NT2/D1 (cell line): ENCODE measurements around the gene ARHGEF4.

Source experiments
- DNase-seq: peaks from one replicate; pipeline ENCODE4 v3.0.0-alpha.2; 2011; ENCODE audit warnings: low read depth, low spot score
- H3K27me3 ChIP-seq: 2 replicates; pipeline ENCODE4 v1.6.0; 2011; ENCODE audit warnings: mild to moderate bottlenecking; ENCODE audit not compliant: insufficient read length, insufficient read depth
- H3K36me3 ChIP-seq: 2 replicates; pipeline ENCODE4 v1.6.1; 2011; ENCODE audit warnings: mild to moderate bottlenecking, low read length, mixed read lengths; ENCODE audit not compliant: insufficient read depth, insufficient read length
- H3K4me1 ChIP-seq: 2 replicates; pipeline ENCODE4 v1.5.1; 2011; ENCODE audit not compliant: insufficient read depth, insufficient read length
- H3K4me3 ChIP-seq: 2 replicates; pipeline ENCODE4 v1.5.1; 2011; ENCODE audit warnings: low read depth; ENCODE audit not compliant: insufficient read length
- H3K9ac ChIP-seq: 2 replicates; pipeline ENCODE4 v1.6.0; 2011; ENCODE audit warnings: low read depth; ENCODE audit not compliant: insufficient read length
- H3K9me3 ChIP-seq: 2 replicates; pipeline ENCODE4 v1.5.1; 2011; ENCODE audit warnings: mild to moderate bottlenecking, low read length; ENCODE audit not compliant: insufficient read depth
- SUZ12 ChIP-seq: IDR thresholded peaks from 2 replicates; pipeline ENCODE4 v1.6.1; 2011; ENCODE audit not compliant: insufficient read length, insufficient read depth; ENCODE audit errors: extremely low read depth
- YY1 ChIP-seq: IDR thresholded peaks from 2 replicates; pipeline ENCODE4 v1.6.1; 2011; ENCODE audit not compliant: insufficient read length, insufficient read depth
- ZNF274 ChIP-seq: IDR thresholded peaks from 2 replicates; pipeline ENCODE4 v1.6.1; 2011; ENCODE audit warnings: mild to moderate bottlenecking, low read depth, low read length

ARHGEF4 gene

GRCh38 chr2:130808482-130809268 is 28.0 kb upstream of the ARHGEF4 start:
- H3K36me3 ChIP-seq = no peaks in the 10 kb centered on the region
- H3K9me3 ChIP-seq = no peaks in the 10 kb centered on the region
- H3K4me3 ChIP-seq = no peak overlapping the region
- H3K4me1 ChIP-seq = peaks cover 4% of the 10 kb centered on the region
- no peaks in the 10 kb centered on the region for H3K27me3 ChIP-seq
- DNase-seq = no peak
- H3K9ac ChIP-seq = no peak overlapping the region
- TF ChIP-seq YY1 (no peak), SUZ12 (no peak), ZNF274 (no peak)

- Histone ChIP-seq H3K36me3 (no peaks in the 10 kb centered on the region), H3K9me3 (no peaks in the 10 kb centered on the region), H3K4me3 (no peak overlapping the region), H3K9ac (no peak overlapping the region), H3K27me3 (no peaks in the 10 kb centered on the region), H3K4me1 (peaks cover 10% of the 10 kb centered on the region)
- no peak for DNase-seq
- TF ChIP-seq YY1 = no peak
These were observed 26.2 kb upstream of the ARHGEF4 start for GRCh38 chr2:130810490-130810889.

GRCh38 chr2:130813722-130814121 is 23.0 kb upstream of the ARHGEF4 start:
- Histone ChIP-seq H3K9me3 (no peaks in the 10 kb centered on the region), H3K27me3 (no peaks in the 10 kb centered on the region)
- TF ChIP-seq SUZ12 = no peak
- TF ChIP-seq ZNF274 = no peak
- TF ChIP-seq YY1 = no peak

GRCh38 chr2:130814931-130815680 is 21.6 kb upstream of the ARHGEF4 start:
- Histone ChIP-seq H3K9ac (no peak overlapping the region), H3K4me1 (peaks cover 20% of the 10 kb centered on the region), H3K9me3 (no peaks in the 10 kb centered on the region), H3K4me3 (no peak overlapping the region), H3K36me3 (no peaks in the 10 kb centered on the region), H3K27me3 (no peaks in the 10 kb centered on the region)
- DNase-seq = no peak
- TF ChIP-seq ZNF274 (no peak), YY1 (no peak), SUZ12 (no peak)

More at GRCh38 chr2:130813722-130814121, 23.0 kb upstream of the ARHGEF4 start:
- Histone ChIP-seq H3K9ac (no peak overlapping the region), H3K4me3 (no peak overlapping the region), H3K36me3 (no peaks in the 10 kb centered on the region), H3K4me1 (peaks cover 11% of the 10 kb centered on the region)
- no peak for DNase-seq

GRCh38 chr2:130818809-130819208 is 17.9 kb upstream of the ARHGEF4 start:
- Histone ChIP-seq H3K4me1 (peaks cover 29% of the 10 kb centered on the region), H3K4me3 (no peak overlapping the region), H3K9ac (no peak overlapping the region), H3K36me3 (no peaks in the 10 kb centered on the region), H3K27me3 (no peaks in the 10 kb centered on the region), H3K9me3 (no peaks in the 10 kb centered on the region)
- TF ChIP-seq YY1 (no peak), SUZ12 (no peak), ZNF274 (no peak)
- DNase-seq = no peak

- Histone ChIP-seq H3K27me3 (no peaks in the 10 kb centered on the region), H3K4me1 (peaks cover 31% of the 10 kb centered on the region), H3K9me3 (no peaks in the 10 kb centered on the region), H3K9ac (no peak overlapping the region), H3K36me3 (no peaks in the 10 kb centered on the region), H3K4me3 (no peak overlapping the region)
- no peak for DNase-seq
- TF ChIP-seq YY1 = no peak
- no peak for TF ChIP-seq SUZ12
- no peak for TF ChIP-seq ZNF274
These were observed 17.5 kb upstream of the ARHGEF4 start for GRCh38 chr2:130819226-130819607.

- no peaks in the 10 kb centered on the region for H3K27me3 ChIP-seq
- DNase-seq = no peak
- no peaks in the 10 kb centered on the region for H3K36me3 ChIP-seq
- peak overlapping the region; percentile 17 for H3K4me3 ChIP-seq
- TF ChIP-seq ZNF274 = no peak
- no peak for TF ChIP-seq YY1
- no peak for TF ChIP-seq SUZ12
- H3K9ac ChIP-seq = peak overlapping the region; percentile 87
- H3K9me3 ChIP-seq = no peaks in the 10 kb centered on the region
- H3K4me1 ChIP-seq = peaks cover 33% of the 10 kb centered on the region
These were observed 17.0 kb upstream of the ARHGEF4 start for GRCh38 chr2:130819608-130820278.
